Neural progenitor cell (in vitro differentiated cells): ENCODE measurements around the gene RIMKLA. TPM values are rescaled to one million over a fixed set of nuclear protein-coding genes. Genes with fewer than 3 reads are reported as not detected.

Source experiments
- DNase-seq: peaks from one replicate; pipeline ENCODE4 v3.0.0-alpha.2; 2016; ENCODE audit warnings: low spot score
- H2AFZ ChIP-seq: fragments of 200-600 bp; sonication (generic); replicated peaks from 2 replicates; pipeline ENCODE4 v1.6.1; 2016; ENCODE audit warnings: antibody characterized with exemption
- H3F3A ChIP-seq: fragments of 200-600 bp; sonication (generic); 2 replicates; pipeline ENCODE4 v1.6.1; 2016; ENCODE audit warnings: antibody characterized with exemption, low read depth
- H3K27ac ChIP-seq: fragments of 200-600 bp; sonication (generic); 2 replicates; pipeline ENCODE4 v1.5.1; 2016; ENCODE audit warnings: mild to moderate bottlenecking
- H3K27me3 ChIP-seq: fragments of 200-600 bp; sonication (generic); 2 replicates; pipeline ENCODE4 v1.6.1; 2016; ENCODE audit warnings: mild to moderate bottlenecking, moderate library complexity
- H3K36me3 ChIP-seq: fragments of 200-600 bp; sonication (generic); 2 replicates; pipeline ENCODE4 v1.5.1; 2016
- H3K4me1 ChIP-seq: fragments of 200-600 bp; sonication (generic); 2 replicates; pipeline ENCODE4 v1.6.1; 2016; ENCODE audit warnings: mixed run types
- H3K4me2 ChIP-seq: fragments of 200-600 bp; sonication (generic); 2 replicates; pipeline ENCODE4 v1.6.1; 2016
- H3K4me3 ChIP-seq: fragments of 200-600 bp; sonication (generic); 2 replicates; pipeline ENCODE4 v1.5.1; 2016
- H3K79me2 ChIP-seq: fragments of 200-600 bp; sonication (generic); 2 replicates; pipeline ENCODE4 v1.6.1; 2016; ENCODE audit warnings: low read depth
- H3K9ac ChIP-seq: fragments of 200-600 bp; sonication (generic); 2 replicates; pipeline ENCODE4 v1.6.1; 2016
- H3K9me3 ChIP-seq: fragments of 200-600 bp; sonication (generic); 2 replicates; pipeline ENCODE4 v1.5.1; 2016; ENCODE audit warnings: low read depth
- H4K20me1 ChIP-seq: fragments of 200-600 bp; sonication (generic); 2 replicates; pipeline ENCODE4 v1.6.1; 2016; ENCODE audit warnings: low read depth
- H3K27ac Mint-ChIP-seq: 3 replicates; pipeline ENCODE4 v1.8.0; 2021; ENCODE audit warnings: mixed read lengths
- H3K27me3 Mint-ChIP-seq: 2 replicates; pipeline ENCODE4 v1.8.0; 2022; ENCODE audit warnings: low read depth, mild to moderate bottlenecking, inconsistent platforms, moderate library complexity, mixed read lengths; ENCODE audit not compliant: insufficient read depth
- H3K36me3 Mint-ChIP-seq: 3 replicates; pipeline ENCODE4 v1.8.0; 2021; ENCODE audit warnings: mixed read lengths
- H3K4me1 Mint-ChIP-seq: 3 replicates; pipeline ENCODE4 v1.8.0; 2021; ENCODE audit warnings: mixed read lengths
- H3K4me3 Mint-ChIP-seq: 3 replicates; pipeline ENCODE4 v1.8.0; 2021; ENCODE audit warnings: mild to moderate bottlenecking, moderate library complexity, mixed read lengths
- H3K9me3 Mint-ChIP-seq: 3 replicates; pipeline ENCODE4 v1.8.0; 2020; ENCODE audit warnings: mixed read lengths
- CTCF ChIP-seq: fragments of 200-600 bp; sonication (generic); IDR thresholded peaks from 2 replicates; pipeline ENCODE4 v1.5.1; 2017; ENCODE audit warnings: antibody characterized with exemption, mild to moderate bottlenecking
- EZH2 ChIP-seq: fragments of 200-600 bp; sonication (generic); IDR thresholded peaks from 2 replicates; pipeline ENCODE4 v1.6.1; 2017; ENCODE audit warnings: antibody characterized with exemption, mild to moderate bottlenecking, moderate library complexity
- EZH2phosphoT487 ChIP-seq: fragments of 200-600 bp; sonication (generic); IDR thresholded peaks from 2 replicates; pipeline ENCODE4 v1.6.1; 2017; ENCODE audit warnings: antibody characterized with exemption
- total RNA-seq: library from RNA; depleted of rRNA; stranded (reverse); fragments of >200 nt; gene quantifications from 2 replicates; pipeline ENCODE4 v1.2.3, GENCODE V29; 2015; ENCODE audit warnings: low replicate concordance

Gene RIMKLA
- total RNA-seq, 1 donor from 2014 or later, result 5.4 TPM

GRCh38 chr1:42334240-42335049 is 46.1 kb upstream of the RIMKLA start:
- Histone ChIP-seq H3K9me3 (no peaks in the 10 kb centered on the region), H2AFZ (peak overlapping the region; percentile 73), H4K20me1 (peaks cover 51% of the 10 kb centered on the region), H3K4me2 (peak overlapping the region; percentile 83), H3K36me3 (no peaks in the 10 kb centered on the region), H3F3A (peaks cover 41% of the 10 kb centered on the region), H3K27me3 (no peaks in the 10 kb centered on the region), H3K27ac (peak overlapping the region; percentile 90), H3K4me3 (peak overlapping the region; percentile 84), H3K79me2 (peaks cover 55% of the 10 kb centered on the region), H3K9ac (peak overlapping the region; percentile 78), H3K4me1 (peaks cover 31% of the 10 kb centered on the region)
- Mint-ChIP-seq H3K4me3 (peak overlapping the region; percentile 92), H3K27ac (peak overlapping the region; percentile 65), H3K4me1 (peaks cover 23% of the 10 kb centered on the region), H3K9me3 (no peaks in the 10 kb centered on the region), H3K27me3 (peaks cover 2% of the 10 kb centered on the region), H3K36me3 (peaks cover 3% of the 10 kb centered on the region)
- TF ChIP-seq EZH2phosphoT487 (no peak), EZH2 (peak; percentile 15)
- DNase-seq, result peak; percentile 75

GRCh38 chr1:42335050-42335808 is 45.4 kb upstream of the RIMKLA start, which contains the start of gene FOXJ3:
TSS of gene FOXJ3 (minus strand) at chr1:42335235. CDS start at chr1:42311093, 24,142 bp downstream.
- Histone ChIP-seq H3K27ac (peak within 1 kb of the TSS; percentile 90), H3K9ac (peak within 1 kb of the TSS; percentile 78), H3F3A (peaks cover 49% of the 10 kb centered on the region), H3K9me3 (no peaks in the 10 kb centered on the region), H3K27me3 (no peaks in the 10 kb centered on the region), H3K4me1 (peaks cover 39% of the 10 kb centered on the region), H2AFZ (peak within 1 kb of the TSS; percentile 81), H3K36me3 (no peaks in the 10 kb centered on the region), H3K4me3 (peak within 1 kb of the TSS; percentile 84), H3K4me2 (peak within 1 kb of the TSS; percentile 83), H3K79me2 (peaks cover 47% of the 10 kb centered on the region), H4K20me1 (peaks cover 49% of the 10 kb centered on the region)
- Mint-ChIP-seq H3K4me1 (peaks cover 23% of the 10 kb centered on the region), H3K27me3 (peaks cover 2% of the 10 kb centered on the region), H3K27ac (peak within 1 kb of the TSS; percentile 65), H3K4me3 (peak within 1 kb of the TSS; percentile 92), H3K9me3 (no peaks in the 10 kb centered on the region), H3K36me3 (peaks cover 3% of the 10 kb centered on the region)
- DNase-seq, result peak; percentile 97
- no peak for TF ChIP-seq EZH2
- no peak for TF ChIP-seq CTCF
- TF ChIP-seq EZH2phosphoT487, result peak; percentile 33

- peak overlapping the region; percentile 81 for H2AFZ ChIP-seq
- peaks cover 57% of the 10 kb centered on the region for H3F3A ChIP-seq
- peak overlapping the region; percentile 83 for H3K4me2 ChIP-seq
- peaks cover 2% of the 10 kb centered on the region for H3K27me3 Mint-ChIP-seq
- H3K9me3 ChIP-seq, result no peaks in the 10 kb centered on the region
- peak overlapping the region; percentile 58 for H3K27ac Mint-ChIP-seq
- no peak for DNase-seq
- peak overlapping the region; percentile 23 for H3K27ac ChIP-seq
- peaks cover 47% of the 10 kb centered on the region for H3K4me1 ChIP-seq
- H4K20me1 ChIP-seq, result peaks cover 44% of the 10 kb centered on the region
- no peaks in the 10 kb centered on the region for H3K36me3 Mint-ChIP-seq
- H3K4me1 Mint-ChIP-seq, result peaks cover 23% of the 10 kb centered on the region
- peaks cover 40% of the 10 kb centered on the region for H3K79me2 ChIP-seq
- H3K9me3 Mint-ChIP-seq, result no peaks in the 10 kb centered on the region
- H3K4me3 ChIP-seq, result peak overlapping the region; percentile 84
- peak overlapping the region; percentile 91 for H3K4me3 Mint-ChIP-seq
- TF ChIP-seq EZH2phosphoT487, result no peak
- no peak for TF ChIP-seq EZH2
- no peak for TF ChIP-seq CTCF
- H3K9ac ChIP-seq, result no peak overlapping the region
- H3K27me3 ChIP-seq, result no peaks in the 10 kb centered on the region
- no peaks in the 10 kb centered on the region for H3K36me3 ChIP-seq
Measured at GRCh38 chr1:42335809-42336518, 44.6 kb upstream of the RIMKLA start.
